ENCODE measurements around the gene STK32B. TPM values are rescaled to one million over a fixed set of nuclear protein-coding genes. Genes with fewer than 3 reads are reported as not detected.

Gene STK32B
- total and polyA plus RNA-seq, 7 donors = 0.14 to 0.73 (median 0.52) TPM

DNA sequence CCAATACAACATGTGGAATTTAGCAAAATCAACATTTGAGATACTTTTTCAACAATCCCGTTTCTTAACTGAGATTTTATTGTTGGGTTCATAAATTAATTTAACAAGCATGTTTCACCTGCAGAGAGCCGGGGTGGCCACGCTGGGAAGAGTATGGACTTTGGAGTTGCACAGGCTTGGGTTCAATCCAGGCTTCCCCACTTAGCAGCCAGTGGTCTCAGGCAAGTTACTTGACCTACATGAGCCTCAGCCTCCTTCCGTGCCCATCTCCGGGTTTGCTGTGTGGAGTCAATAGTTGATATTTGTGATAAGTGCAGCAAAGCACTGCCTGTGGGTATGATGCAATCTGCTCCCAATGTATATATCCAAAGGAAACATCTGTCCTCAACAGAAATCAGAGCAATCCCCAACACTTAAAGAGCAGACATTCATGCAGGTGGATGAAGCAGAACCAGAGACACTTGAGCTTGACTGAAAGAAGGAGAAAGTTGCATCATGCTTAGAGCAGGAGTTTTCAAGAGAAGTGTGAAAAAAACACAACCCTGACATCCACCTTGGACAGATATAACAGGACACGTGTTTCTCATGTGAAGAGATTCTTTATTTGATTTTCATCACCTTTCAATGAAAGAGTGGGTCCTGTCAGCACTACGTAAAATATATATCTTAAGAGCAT, 37.1 kb upstream of the STK32B start:
- Histone ChIP-seq H3K36me3 (ENCODE audit: insufficient read depth in 1 of 2, low read depth in 1 of 2) (no peaks in the 10 kb centered on the region), H3K9me3 (no peaks in the 10 kb centered on the region), H3K4me1 (no peaks in the 10 kb centered on the region), H3K27me3 (ENCODE audit: insufficient read depth in 3 of 3, low read length in 2 of 3) (peaks cover 0 to 17% (median 4%) of the 10 kb centered on the region in 3 donors), H3K27ac (no peak overlapping the region), H3K4me3 (no peak overlapping the region)
- TF ChIP-seq, protein P1, sequence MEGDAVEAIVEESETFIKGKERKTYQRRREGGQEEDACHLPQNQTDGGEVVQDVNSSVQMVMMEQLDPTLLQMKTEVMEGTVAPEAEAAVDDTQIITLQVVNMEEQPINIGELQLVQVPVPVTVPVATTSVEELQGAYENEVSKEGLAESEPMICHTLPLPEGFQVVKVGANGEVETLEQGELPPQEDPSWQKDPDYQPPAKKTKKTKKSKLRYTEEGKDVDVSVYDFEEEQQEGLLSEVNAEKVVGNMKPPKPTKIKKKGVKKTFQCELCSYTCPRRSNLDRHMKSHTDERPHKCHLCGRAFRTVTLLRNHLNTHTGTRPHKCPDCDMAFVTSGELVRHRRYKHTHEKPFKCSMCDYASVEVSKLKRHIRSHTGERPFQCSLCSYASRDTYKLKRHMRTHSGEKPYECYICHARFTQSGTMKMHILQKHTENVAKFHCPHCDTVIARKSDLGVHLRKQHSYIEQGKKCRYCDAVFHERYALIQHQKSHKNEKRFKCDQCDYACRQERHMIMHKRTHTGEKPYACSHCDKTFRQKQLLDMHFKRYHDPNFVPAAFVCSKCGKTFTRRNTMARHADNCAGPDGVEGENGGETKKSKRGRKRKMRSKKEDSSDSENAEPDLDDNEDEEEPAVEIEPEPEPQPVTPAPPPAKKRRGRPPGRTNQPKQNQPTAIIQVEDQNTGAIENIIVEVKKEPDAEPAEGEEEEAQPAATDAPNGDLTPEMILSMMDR (IDR thresholded peaks at IDR 0.05) = no peak
- ATAC-seq (no peak), DNase-seq (no peak)
- intact Hi-C loops (cut with DNase I) = no loop called here
- 68 to 69% (median 68%) methylated on average over 7 of the region's 7 CpGs for WGBS, 3 donors

DNA sequence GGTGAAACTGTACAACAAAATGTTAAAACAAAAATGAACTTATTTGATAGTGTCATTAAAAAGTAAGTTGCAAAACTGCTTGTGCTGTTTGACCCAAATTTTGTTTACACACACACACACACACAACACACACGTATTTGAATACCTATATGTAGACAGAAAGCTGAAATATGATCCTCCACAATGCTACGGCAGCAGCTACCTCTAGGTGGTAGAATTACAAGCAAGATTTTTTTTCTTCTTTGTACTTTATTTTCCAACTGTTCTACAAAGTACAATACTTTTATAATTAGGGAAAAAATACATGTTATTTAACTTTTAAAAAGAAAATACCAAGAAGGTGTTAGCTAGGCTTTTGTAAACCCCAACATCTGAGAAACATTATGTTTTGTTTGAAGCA, 33.2 kb upstream of the STK32B start:
- Histone ChIP-seq H3K27ac (no peak overlapping the region), H3K9me3 (no peaks in the 10 kb centered on the region), H3K4me1 (no peaks in the 10 kb centered on the region), H3K27me3 (ENCODE audit: insufficient read depth in 3 of 3, low read length in 2 of 3) (peaks cover 0 to 12% (median 4%) of the 10 kb centered on the region in 3 donors), H3K4me3 (no peak overlapping the region), H3K36me3 (ENCODE audit: insufficient read depth in 1 of 2, low read depth in 1 of 2) (no peaks in the 10 kb centered on the region)
- intact Hi-C loops (cut with DNase I) = no loop called here
- no peak for ATAC-seq
- TF ChIP-seq, protein P1 (IDR thresholded peaks at IDR 0.05) = no peak
- 16 to 33% (median 30%) methylated on average over 2 of the region's 2 CpGs for WGBS, 3 donors
- no peak for DNase-seq

DNA sequence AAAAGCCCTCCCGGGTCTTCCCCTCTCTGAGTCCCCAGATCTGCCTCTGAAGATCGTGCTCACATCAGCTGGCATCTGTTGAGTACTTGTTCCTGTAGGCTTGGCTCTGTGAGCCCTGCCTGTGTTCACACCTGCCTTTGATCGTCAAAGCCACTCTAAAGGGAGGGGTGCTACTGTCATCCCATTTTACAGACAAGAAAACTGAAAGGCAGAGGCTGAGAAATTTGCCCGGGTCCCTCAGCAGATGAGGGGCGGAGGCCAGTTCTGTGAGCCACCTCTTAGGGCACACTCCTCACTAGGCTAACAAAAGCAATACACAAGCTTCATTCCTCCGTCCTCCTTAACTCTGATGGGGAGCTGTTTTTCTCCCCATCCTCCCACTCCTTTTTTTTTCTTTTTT, 32.7 kb upstream of the STK32B start:
- Histone ChIP-seq H3K4me1 (no peaks in the 10 kb centered on the region), H3K27ac (no peak overlapping the region), H3K27me3 (ENCODE audit: insufficient read depth in 3 of 3, low read length in 2 of 3) (peaks cover 0 to 12% (median 5%) of the 10 kb centered on the region in 3 donors), H3K9me3 (peaks cover 3% of the 10 kb centered on the region), H3K4me3 (no peak overlapping the region), H3K36me3 (ENCODE audit: insufficient read depth in 1 of 2, low read depth in 1 of 2) (no peaks in the 10 kb centered on the region)
- DNase-seq (no peak), ATAC-seq (no peak)
- TF ChIP-seq, protein P1 (IDR thresholded peaks at IDR 0.05) = no peak
- 37 to 46% (median 45%) methylated on average over 6 of the region's 6 CpGs for WGBS, 3 donors
- intact Hi-C loops (cut with DNase I) = no loop called here

DNA sequence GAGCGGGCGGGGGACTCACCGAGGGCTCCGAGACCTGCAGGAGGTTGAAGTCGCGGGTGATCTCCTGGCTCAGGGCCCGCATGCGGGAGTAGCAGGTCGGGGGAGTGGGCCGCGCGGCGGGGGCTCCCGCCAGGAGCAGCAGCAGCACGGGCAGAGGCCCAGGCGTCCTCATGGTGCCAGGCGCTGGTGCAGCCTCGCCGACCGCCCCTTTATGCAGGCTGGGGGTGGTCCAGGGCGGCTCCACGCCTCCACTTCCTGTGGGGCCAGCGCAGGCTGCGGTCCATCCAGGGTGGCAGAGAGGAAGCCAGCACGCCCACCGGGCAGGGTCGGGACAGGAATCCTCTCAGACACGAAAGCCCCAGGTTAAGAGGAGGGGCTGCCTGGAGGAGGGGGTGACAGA, 32.0 kb upstream of the STK32B start, which contains the start of gene CYTL1:
TSS of gene CYTL1 (minus strand) at position 185 of the 400 bp plus-strand sequence. CDS start at position 172, 13 bp downstream.
- intact Hi-C loops (cut with DNase I) = no loop called here
- Histone ChIP-seq H3K4me1 (no peaks in the 10 kb centered on the region), H3K27ac (no peak within 1 kb of the TSS), H3K4me3 (no peak within 1 kb of the TSS), H3K27me3 (ENCODE audit: insufficient read depth in 3 of 3, low read length in 2 of 3) (peaks cover 0 to 12% (median 5%) of the 10 kb centered on the region in 3 donors), H3K36me3 (ENCODE audit: insufficient read depth in 1 of 2, low read depth in 1 of 2) (no peaks in the 10 kb centered on the region), H3K9me3 (peaks cover 4% of the 10 kb centered on the region)
- 5 to 10% (median 9%) methylated on average over 26 to 28 of the region's 28 CpGs for WGBS, 3 donors
- ATAC-seq (no peak), DNase-seq (no peak)
- TF ChIP-seq, protein P1 (IDR thresholded peaks at IDR 0.05) = no peak

Measured in psoas muscle (tissue), 8 donors.